Tibial nerve (tissue), 4 donors: ENCODE measurements around the gene SLC25A21. TPM values are rescaled to one million over a fixed set of nuclear protein-coding genes. Genes with fewer than 3 reads are reported as not detected.

Source experiments
- DNase-seq, 2 donors: peaks; one replicate each; pipeline ENCODE4 v3.0.0-alpha.2; 2019; ENCODE audit warnings: low spot score in 2 of 2
- H3K27ac ChIP-seq, 4 donors: fragments of 200-600 bp; sonication (generic) in 3 of 4; one replicate each; pipeline ENCODE4 v1.5.1; 2017 to 2019; ENCODE audit warnings: mild to moderate bottlenecking in 1 of 4
- H3K27me3 ChIP-seq, 2 donors: fragments of 200-600 bp; sonication (generic) in 1 of 2; one replicate each; pipeline versions ENCODE4 v1.5.1 to v1.6.0; 2017 to 2019
- H3K36me3 ChIP-seq, 3 donors: fragments of 200-600 bp; sonication (generic); one replicate each; pipeline ENCODE4 v1.5.1; 2018 to 2019
- H3K4me1 ChIP-seq, 4 donors: fragments of 200-600 bp; sonication (generic) in 3 of 4; one replicate each; pipeline ENCODE4 v1.5.1; 2017 to 2019
- H3K4me3 ChIP-seq, 4 donors: fragments of 200-600 bp; sonication (generic) in 3 of 4; one replicate each; pipeline ENCODE4 v1.5.1; 2017 to 2019; ENCODE audit warnings: mild to moderate bottlenecking in 1 of 4, moderate library complexity in 1 of 4
- H3K9me3 ChIP-seq, 4 donors: fragments of 200-600 bp; sonication (generic) in 3 of 4; one replicate each; pipeline ENCODE4 v1.5.1; 2017 to 2019
- CTCF ChIP-seq, 5 experiments: fragments of 200-600 bp in 3 of 5; fragments of 450-650 bp in 2 of 5; sonication (generic) in 3 of 5; IDR thresholded peaks; one replicate each; pipeline ENCODE4 v1.5.1; 2016 to 2019; ENCODE audit warnings: antibody characterized with exemption in 5 of 5, mild to moderate bottlenecking in 3 of 5, moderate library complexity in 2 of 5
- EP300 ChIP-seq, 2 donors: sonication (generic); formaldehyde crosslinking; IDR thresholded peaks; one replicate each; pipeline ENCODE4 v1.6.1; 2017; ENCODE audit warnings: antibody characterized with exemption in 2 of 2, mild to moderate bottlenecking in 1 of 2
- POLR2A ChIP-seq, 2 donors: fragments of 450-650 bp; IDR thresholded peaks; one replicate each; pipeline ENCODE4 v1.6.1; 2017; ENCODE audit warnings: antibody characterized with exemption in 2 of 2, mild to moderate bottlenecking in 2 of 2, moderate library complexity in 2 of 2
- WGBS, 2 donors: methylation state at CpG; one replicate each; pipeline ENCODE4 v1.1.5; 2018; 5-methylcytosine and 5-hydroxymethylcytosine counted together
- total RNA-seq, 4 donors: library from RNA; depleted of rRNA; stranded (reverse); fragments of >200 nt; gene quantifications; one replicate each; pipeline ENCODE4 v1.1.0, GENCODE V29; 2016

Gene SLC25A21
- total RNA-seq, 4 donors from 2014 or later = 0.30 to 0.98 (median 0.42) TPM; not detected in 1

- no peak for TF ChIP-seq POLR2A (IDR thresholded peaks at IDR 0.05)
- TF ChIP-seq CTCF (IDR thresholded peaks at IDR 0.05) = no peak
- no peak for TF ChIP-seq EP300 (IDR thresholded peaks at IDR 0.05)
- H3K27me3 ChIP-seq = peaks cover 0 to 95% of the 10 kb centered on the region in 2 donors
- no peak overlapping the region for H3K27ac ChIP-seq
- no peaks in the 10 kb centered on the region for H3K9me3 ChIP-seq
- DNase-seq = no peak
- H3K4me3 ChIP-seq = peak overlapping the region in 1 of 4 donors; percentile 5
- H3K36me3 ChIP-seq = no peaks in the 10 kb centered on the region
- peaks cover 0 to 39% (median 22%) of the 10 kb centered on the region in 4 donors for H3K4me1 ChIP-seq
- 29 to 35% methylated on average over 46 to 63 of the region's 68 CpGs for WGBS, 2 donors
Observed at GRCh38 chr14:36666416-36667206, 505.8 kb downstream of the SLC25A21 start.

GRCh38 chr14:36665887-36666415 lies 506.5 kb downstream of the SLC25A21 start:
- H3K4me1 ChIP-seq = peaks cover 0 to 46% (median 28%) of the 10 kb centered on the region in 4 donors
- no peak overlapping the region for H3K4me3 ChIP-seq
- DNase-seq = no peak
- H3K36me3 ChIP-seq = no peaks in the 10 kb centered on the region
- H3K9me3 ChIP-seq = no peaks in the 10 kb centered on the region
- H3K27ac ChIP-seq = no peak overlapping the region
- peaks cover 0 to 96% of the 10 kb centered on the region in 2 donors for H3K27me3 ChIP-seq
- 52 to 57% methylated on average over 15 to 18 of the region's 18 CpGs for WGBS, 2 donors
- TF ChIP-seq EP300 (IDR thresholded peaks at IDR 0.05) (no peak), CTCF (IDR thresholded peaks at IDR 0.05) (no peak), POLR2A (IDR thresholded peaks at IDR 0.05) (no peak)

GRCh38 chr14:36664322-36665193 lies 507.8 kb downstream of the SLC25A21 start:
- DNase-seq = no peak
- Histone ChIP-seq H3K9me3 (no peaks in the 10 kb centered on the region), H3K27me3 (peaks cover 0 to 96% of the 10 kb centered on the region in 2 donors), H3K4me1 (peaks cover 0 to 49% (median 29%) of the 10 kb centered on the region in 4 donors), H3K36me3 (no peaks in the 10 kb centered on the region), H3K27ac (no peak overlapping the region), H3K4me3 (peak overlapping the region in 1 of 4 donors; percentile 54)
- TF ChIP-seq EP300 (IDR thresholded peaks at IDR 0.05) (no peak), CTCF (IDR thresholded peaks at IDR 0.05) (no peak), POLR2A (IDR thresholded peaks at IDR 0.05) (no peak)
- WGBS, 2 donors = 29 to 33% methylated on average over 9 of the region's 9 CpGs

GRCh38 chr14:36663404-36664321 lies 508.7 kb downstream of the SLC25A21 start:
- Histone ChIP-seq H3K4me3 (peak overlapping the region in 3 of 4 donors; percentile 22 to 54 (median 39)), H3K36me3 (no peaks in the 10 kb centered on the region), H3K27me3 (peaks cover 0 to 97% of the 10 kb centered on the region in 2 donors), H3K9me3 (no peaks in the 10 kb centered on the region), H3K4me1 (peaks cover 0 to 58% (median 32%) of the 10 kb centered on the region in 4 donors), H3K27ac (peak overlapping the region in 2 of 4 donors; percentile 19 to 58)
- DNase-seq = no peak
- TF ChIP-seq EP300 (IDR thresholded peaks at IDR 0.05) = peak in 1 of 2 donors; percentile 27
- no peak for TF ChIP-seq POLR2A (IDR thresholded peaks at IDR 0.05)
- WGBS, 2 donors = 3% methylated on average over 33 to 38 of the region's 39 CpGs
